ENCODE results near the gene NAGLU. TPM values are rescaled to one million over a fixed set of nuclear protein-coding genes. Genes with fewer than 3 reads are reported as not detected.

The NAGLU gene
- total and polyA plus RNA-seq, 10 of the 15 experiments (the other 5 are each of a cell fraction or from before 2014, with no cell fraction given): 0.23 to 27.5 (median 8.9) TPM

DNA sequence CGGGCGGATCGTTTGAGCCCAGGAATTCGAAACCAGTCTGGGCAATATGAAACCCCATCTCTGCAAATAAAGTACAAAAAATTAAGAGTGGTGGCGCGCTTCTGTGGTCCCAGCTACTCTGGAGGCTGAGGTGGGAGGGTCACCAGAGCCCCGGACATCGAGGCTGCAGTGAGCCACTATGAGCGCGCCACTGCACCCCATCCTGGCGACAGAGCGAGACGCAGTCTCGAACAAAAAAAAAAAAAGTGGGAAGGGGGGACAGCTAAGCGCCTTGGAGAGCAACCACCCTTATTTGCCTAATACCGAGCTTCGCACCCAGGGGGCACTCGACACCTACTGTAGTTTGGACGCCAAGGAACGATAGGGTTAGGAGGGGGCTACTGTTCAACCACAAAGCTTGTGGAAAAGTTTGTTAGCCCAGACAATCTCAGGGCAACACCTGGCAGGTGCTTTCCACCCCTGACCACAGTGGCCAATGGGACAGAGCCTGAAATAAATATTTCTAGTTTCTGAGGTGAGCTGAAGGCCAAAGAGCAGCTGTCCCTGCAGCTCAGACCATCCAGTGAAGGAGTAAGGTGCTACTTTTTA, 42.3 kb downstream of the NAGLU start (continued):
- TF ChIP-seq, protein P1, sequence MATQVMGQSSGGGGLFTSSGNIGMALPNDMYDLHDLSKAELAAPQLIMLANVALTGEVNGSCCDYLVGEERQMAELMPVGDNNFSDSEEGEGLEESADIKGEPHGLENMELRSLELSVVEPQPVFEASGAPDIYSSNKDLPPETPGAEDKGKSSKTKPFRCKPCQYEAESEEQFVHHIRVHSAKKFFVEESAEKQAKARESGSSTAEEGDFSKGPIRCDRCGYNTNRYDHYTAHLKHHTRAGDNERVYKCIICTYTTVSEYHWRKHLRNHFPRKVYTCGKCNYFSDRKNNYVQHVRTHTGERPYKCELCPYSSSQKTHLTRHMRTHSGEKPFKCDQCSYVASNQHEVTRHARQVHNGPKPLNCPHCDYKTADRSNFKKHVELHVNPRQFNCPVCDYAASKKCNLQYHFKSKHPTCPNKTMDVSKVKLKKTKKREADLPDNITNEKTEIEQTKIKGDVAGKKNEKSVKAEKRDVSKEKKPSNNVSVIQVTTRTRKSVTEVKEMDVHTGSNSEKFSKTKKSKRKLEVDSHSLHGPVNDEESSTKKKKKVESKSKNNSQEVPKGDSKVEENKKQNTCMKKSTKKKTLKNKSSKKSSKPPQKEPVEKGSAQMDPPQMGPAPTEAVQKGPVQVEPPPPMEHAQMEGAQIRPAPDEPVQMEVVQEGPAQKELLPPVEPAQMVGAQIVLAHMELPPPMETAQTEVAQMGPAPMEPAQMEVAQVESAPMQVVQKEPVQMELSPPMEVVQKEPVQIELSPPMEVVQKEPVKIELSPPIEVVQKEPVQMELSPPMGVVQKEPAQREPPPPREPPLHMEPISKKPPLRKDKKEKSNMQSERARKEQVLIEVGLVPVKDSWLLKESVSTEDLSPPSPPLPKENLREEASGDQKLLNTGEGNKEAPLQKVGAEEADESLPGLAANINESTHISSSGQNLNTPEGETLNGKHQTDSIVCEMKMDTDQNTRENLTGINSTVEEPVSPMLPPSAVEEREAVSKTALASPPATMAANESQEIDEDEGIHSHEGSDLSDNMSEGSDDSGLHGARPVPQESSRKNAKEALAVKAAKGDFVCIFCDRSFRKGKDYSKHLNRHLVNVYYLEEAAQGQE (IDR thresholded peaks at IDR 0.05; ENCODE audit: low read depth, low read length): no peak
- TF ChIP-seq EGR1 (IDR thresholded peaks at IDR 0.05; ENCODE audit: borderline replicate concordance in 1 of 2, low read depth in 2 of 2, low read length in 2 of 2) (no peak), ZNF24 (IDR thresholded peaks at IDR 0.05) (no peak), RBBP5 (conservative IDR thresholded peaks at IDR 0.05) (no peak), EP300 (IDR thresholded peaks at IDR 0.05; ENCODE audit: borderline replicate concordance in 1 of 2, control insufficient read depth in 1 of 2, low read depth in 2 of 2, low read length in 2 of 2) (peak in 1 of 2 experiments; percentile 87; a peak in 2 of 4 replicates), MYB (IDR thresholded peaks at IDR 0.05; ENCODE audit: borderline replicate concordance, low read depth, low read length) (0 out of 2 replicates have a peak, but pooled peaks have one; percentile 14), YBX1 (IDR thresholded peaks at IDR 0.05) (no peak), RAD21 (IDR thresholded peaks at IDR 0.05; ENCODE audit: insufficient read depth, low read depth, low read length) (peak; percentile 91), ZNF217 (IDR thresholded peaks at IDR 0.05) (no peak), NR2C2 (IDR thresholded peaks at IDR 0.05; ENCODE audit: borderline replicate concordance, control insufficient read depth, insufficient read length, low read depth) (no peak), ETV6 (conservative IDR thresholded peaks at IDR 0.05 in 1 of 2, IDR thresholded peaks at IDR 0.05 in 1 of 2; ENCODE audit: borderline replicate concordance in 1 of 2, low read depth in 1 of 2) (peak in 1 of 2 experiments; percentile 29; a peak in 1 of 4 replicates), DPF2 (IDR thresholded peaks at IDR 0.05) (peak; percentile 74), POLR2AphosphoS2 (IDR thresholded peaks at IDR 0.05; ENCODE audit: low read depth, low read length) (0 out of 2 replicates have a peak, but pooled peaks have one; percentile 48), JUNB (IDR thresholded peaks at IDR 0.05) (no peak)
- TF ChIP-seq, protein P2, sequence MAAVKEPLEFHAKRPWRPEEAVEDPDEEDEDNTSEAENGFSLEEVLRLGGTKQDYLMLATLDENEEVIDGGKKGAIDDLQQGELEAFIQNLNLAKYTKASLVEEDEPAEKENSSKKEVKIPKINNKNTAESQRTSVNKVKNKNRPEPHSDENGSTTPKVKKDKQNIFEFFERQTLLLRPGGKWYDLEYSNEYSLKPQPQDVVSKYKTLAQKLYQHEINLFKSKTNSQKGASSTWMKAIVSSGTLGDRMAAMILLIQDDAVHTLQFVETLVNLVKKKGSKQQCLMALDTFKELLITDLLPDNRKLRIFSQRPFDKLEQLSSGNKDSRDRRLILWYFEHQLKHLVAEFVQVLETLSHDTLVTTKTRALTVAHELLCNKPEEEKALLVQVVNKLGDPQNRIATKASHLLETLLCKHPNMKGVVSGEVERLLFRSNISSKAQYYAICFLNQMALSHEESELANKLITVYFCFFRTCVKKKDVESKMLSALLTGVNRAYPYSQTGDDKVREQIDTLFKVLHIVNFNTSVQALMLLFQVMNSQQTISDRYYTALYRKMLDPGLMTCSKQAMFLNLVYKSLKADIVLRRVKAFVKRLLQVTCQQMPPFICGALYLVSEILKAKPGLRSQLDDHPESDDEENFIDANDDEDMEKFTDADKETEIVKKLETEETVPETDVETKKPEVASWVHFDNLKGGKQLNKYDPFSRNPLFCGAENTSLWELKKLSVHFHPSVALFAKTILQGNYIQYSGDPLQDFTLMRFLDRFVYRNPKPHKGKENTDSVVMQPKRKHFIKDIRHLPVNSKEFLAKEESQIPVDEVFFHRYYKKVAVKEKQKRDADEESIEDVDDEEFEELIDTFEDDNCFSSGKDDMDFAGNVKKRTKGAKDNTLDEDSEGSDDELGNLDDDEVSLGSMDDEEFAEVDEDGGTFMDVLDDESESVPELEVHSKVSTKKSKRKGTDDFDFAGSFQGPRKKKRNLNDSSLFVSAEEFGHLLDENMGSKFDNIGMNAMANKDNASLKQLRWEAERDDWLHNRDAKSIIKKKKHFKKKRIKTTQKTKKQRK (IDR thresholded peaks at IDR 0.05; ENCODE audit: low read depth, low read length): no peak
- TF ChIP-seq, protein P3, sequence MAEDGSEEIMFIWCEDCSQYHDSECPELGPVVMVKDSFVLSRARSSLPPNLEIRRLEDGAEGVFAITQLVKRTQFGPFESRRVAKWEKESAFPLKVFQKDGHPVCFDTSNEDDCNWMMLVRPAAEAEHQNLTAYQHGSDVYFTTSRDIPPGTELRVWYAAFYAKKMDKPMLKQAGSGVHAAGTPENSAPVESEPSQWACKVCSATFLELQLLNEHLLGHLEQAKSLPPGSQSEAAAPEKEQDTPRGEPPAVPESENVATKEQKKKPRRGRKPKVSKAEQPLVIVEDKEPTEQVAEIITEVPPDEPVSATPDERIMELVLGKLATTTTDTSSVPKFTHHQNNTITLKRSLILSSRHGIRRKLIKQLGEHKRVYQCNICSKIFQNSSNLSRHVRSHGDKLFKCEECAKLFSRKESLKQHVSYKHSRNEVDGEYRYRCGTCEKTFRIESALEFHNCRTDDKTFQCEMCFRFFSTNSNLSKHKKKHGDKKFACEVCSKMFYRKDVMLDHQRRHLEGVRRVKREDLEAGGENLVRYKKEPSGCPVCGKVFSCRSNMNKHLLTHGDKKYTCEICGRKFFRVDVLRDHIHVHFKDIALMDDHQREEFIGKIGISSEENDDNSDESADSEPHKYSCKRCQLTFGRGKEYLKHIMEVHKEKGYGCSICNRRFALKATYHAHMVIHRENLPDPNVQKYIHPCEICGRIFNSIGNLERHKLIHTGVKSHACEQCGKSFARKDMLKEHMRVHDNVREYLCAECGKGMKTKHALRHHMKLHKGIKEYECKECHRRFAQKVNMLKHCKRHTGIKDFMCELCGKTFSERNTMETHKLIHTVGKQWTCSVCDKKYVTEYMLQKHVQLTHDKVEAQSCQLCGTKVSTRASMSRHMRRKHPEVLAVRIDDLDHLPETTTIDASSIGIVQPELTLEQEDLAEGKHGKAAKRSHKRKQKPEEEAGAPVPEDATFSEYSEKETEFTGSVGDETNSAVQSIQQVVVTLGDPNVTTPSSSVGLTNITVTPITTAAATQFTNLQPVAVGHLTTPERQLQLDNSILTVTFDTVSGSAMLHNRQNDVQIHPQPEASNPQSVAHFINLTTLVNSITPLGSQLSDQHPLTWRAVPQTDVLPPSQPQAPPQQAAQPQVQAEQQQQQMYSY (CRISPR knock-in tag; IDR thresholded peaks at IDR 0.05): no peak
- TF ChIP-seq, protein P4, sequence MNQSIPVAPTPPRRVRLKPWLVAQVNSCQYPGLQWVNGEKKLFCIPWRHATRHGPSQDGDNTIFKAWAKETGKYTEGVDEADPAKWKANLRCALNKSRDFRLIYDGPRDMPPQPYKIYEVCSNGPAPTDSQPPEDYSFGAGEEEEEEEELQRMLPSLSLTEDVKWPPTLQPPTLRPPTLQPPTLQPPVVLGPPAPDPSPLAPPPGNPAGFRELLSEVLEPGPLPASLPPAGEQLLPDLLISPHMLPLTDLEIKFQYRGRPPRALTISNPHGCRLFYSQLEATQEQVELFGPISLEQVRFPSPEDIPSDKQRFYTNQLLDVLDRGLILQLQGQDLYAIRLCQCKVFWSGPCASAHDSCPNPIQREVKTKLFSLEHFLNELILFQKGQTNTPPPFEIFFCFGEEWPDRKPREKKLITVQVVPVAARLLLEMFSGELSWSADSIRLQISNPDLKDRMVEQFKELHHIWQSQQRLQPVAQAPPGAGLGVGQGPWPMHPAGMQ (IDR thresholded peaks at IDR 0.05; ENCODE audit: borderline replicate concordance): no peak

Data from GM12878 (cell line).